ENCODE results near the gene UNC80.

The UNC80 gene

DNA sequence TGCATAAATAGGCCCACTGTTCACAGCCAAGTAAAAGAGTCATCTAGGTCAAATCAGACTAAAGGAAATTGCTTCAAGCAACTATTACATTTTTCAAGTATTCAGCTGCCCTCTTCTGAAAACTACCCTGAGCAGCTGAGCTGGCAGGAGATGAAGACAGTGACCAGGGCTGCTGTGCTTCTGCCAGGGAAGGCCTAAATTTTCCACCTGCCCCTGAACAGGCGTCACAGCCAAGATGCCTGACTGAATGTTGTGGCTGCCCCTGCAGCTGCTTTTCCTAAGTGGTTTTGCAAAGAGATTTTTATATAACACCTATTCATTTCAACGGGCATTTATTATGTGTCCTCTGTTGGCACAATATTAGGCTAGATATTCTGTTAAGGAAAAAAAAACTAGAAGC, 134.1 kb downstream of the UNC80 start:
- no peak for DNase-seq
- CTCF ChIA-PET = no interaction called here
- Histone ChIP-seq H3K9me3 (ENCODE audit: control extremely low read depth in 1 of 5, control insufficient read depth in 4 of 5, insufficient read depth in 2 of 5, low read depth in 1 of 5, low read length in 4 of 5) (no peaks in the 10 kb centered on the region), H3K27me3 (replicated peaks in 2 of 5; ENCODE audit: control insufficient read depth in 4 of 5, insufficient read depth in 5 of 5, low read length in 4 of 5) (no peaks in the 10 kb centered on the region), H3K27ac (ENCODE audit: insufficient read depth in 1 of 2, low read depth in 1 of 2, low read length in 2 of 2, poor library complexity in 1 of 2, severe bottlenecking in 2 of 2) (no peak overlapping the region), H3K4me3 (ENCODE audit: control insufficient read depth in 1 of 7, extremely low read depth in 1 of 7, insufficient read depth in 4 of 7, low read depth in 2 of 7, low read length in 6 of 7) (no peak overlapping the region), H3K4me1 (ENCODE audit: control extremely low read depth in 1 of 4, control insufficient read depth in 4 of 4, insufficient read depth in 4 of 4, low read length in 3 of 4) (no peaks in the 10 kb centered on the region), H3K36me3 (ENCODE audit: control insufficient read depth in 4 of 4, insufficient read depth in 4 of 4, low read length in 3 of 4) (no peaks in the 10 kb centered on the region)
- POLR2A ChIA-PET = no interaction called here
- no CpG with 5 or more reads among the region's 2 CpGs for WGBS (ENCODE audit: insufficient coverage)

- H3K4me3 ChIP-seq (ENCODE audit: control insufficient read depth in 1 of 7, extremely low read depth in 1 of 7, insufficient read depth in 4 of 7, low read depth in 2 of 7, low read length in 6 of 7) = no peak overlapping the region
- no peak overlapping the region for H3K27ac ChIP-seq (ENCODE audit: insufficient read depth in 1 of 2, low read depth in 1 of 2, low read length in 2 of 2, poor library complexity in 1 of 2, severe bottlenecking in 2 of 2)
- H3K36me3 ChIP-seq (ENCODE audit: control insufficient read depth in 4 of 4, insufficient read depth in 4 of 4, low read length in 3 of 4) = no peaks in the 10 kb centered on the region
- no peaks in the 10 kb centered on the region for H3K27me3 ChIP-seq (replicated peaks in 2 of 5; ENCODE audit: control insufficient read depth in 4 of 5, insufficient read depth in 5 of 5, low read length in 4 of 5)
- ChIA-PET POLR2A (no interaction called here), CTCF (interaction anchor here (1.4 kb wide), 1 partner anchor 12 kb away, joined by 4 read pairs; no protein-coding TSS in a partner anchor)
- no peaks in the 10 kb centered on the region for H3K9me3 ChIP-seq (ENCODE audit: control extremely low read depth in 1 of 5, control insufficient read depth in 4 of 5, insufficient read depth in 2 of 5, low read depth in 1 of 5, low read length in 4 of 5)
- H3K4me1 ChIP-seq (ENCODE audit: control extremely low read depth in 1 of 4, control insufficient read depth in 4 of 4, insufficient read depth in 4 of 4, low read length in 3 of 4) = no peaks in the 10 kb centered on the region
- DNase-seq = no peak
These were observed 136.1 kb downstream of the UNC80 start for GRCh38 chr2:209907746-209908145.

- DNase-seq = no peak
- no peaks in the 10 kb centered on the region for H3K9me3 ChIP-seq (ENCODE audit: control extremely low read depth in 1 of 5, control insufficient read depth in 4 of 5, insufficient read depth in 2 of 5, low read depth in 1 of 5, low read length in 4 of 5)
- H3K27me3 ChIP-seq (replicated peaks in 2 of 5; ENCODE audit: control insufficient read depth in 4 of 5, insufficient read depth in 5 of 5, low read length in 4 of 5) = peaks cover 0 to 3% (median 0%) of the 10 kb centered on the region in 5 experiments
- H3K4me3 ChIP-seq (ENCODE audit: control insufficient read depth in 1 of 7, extremely low read depth in 1 of 7, insufficient read depth in 4 of 7, low read depth in 2 of 7, low read length in 6 of 7) = no peak overlapping the region
- H3K27ac ChIP-seq (ENCODE audit: insufficient read depth in 1 of 2, low read depth in 1 of 2, low read length in 2 of 2, poor library complexity in 1 of 2, severe bottlenecking in 2 of 2) = no peak overlapping the region
- H3K4me1 ChIP-seq (ENCODE audit: control extremely low read depth in 1 of 4, control insufficient read depth in 4 of 4, insufficient read depth in 4 of 4, low read length in 3 of 4) = no peaks in the 10 kb centered on the region
- ChIA-PET POLR2A (no interaction called here), CTCF (interaction anchor here (1.4 kb wide), 1 partner anchor 12 kb away, joined by 4 read pairs; no protein-coding TSS in a partner anchor)
- WGBS (ENCODE audit: insufficient coverage) = 100% methylated on average over 1 of the region's 1 CpG
- no peaks in the 10 kb centered on the region for H3K36me3 ChIP-seq (ENCODE audit: control insufficient read depth in 4 of 4, insufficient read depth in 4 of 4, low read length in 3 of 4)
These were observed 136.9 kb downstream of the UNC80 start for GRCh38 chr2:209908511-209908910.

- Histone ChIP-seq H3K36me3 (ENCODE audit: control insufficient read depth in 4 of 4, insufficient read depth in 4 of 4, low read length in 3 of 4) (no peaks in the 10 kb centered on the region), H3K4me1 (ENCODE audit: control extremely low read depth in 1 of 4, control insufficient read depth in 4 of 4, insufficient read depth in 4 of 4, low read length in 3 of 4) (no peaks in the 10 kb centered on the region), H3K4me3 (ENCODE audit: control insufficient read depth in 1 of 7, extremely low read depth in 1 of 7, insufficient read depth in 4 of 7, low read depth in 2 of 7, low read length in 6 of 7) (no peak overlapping the region), H3K27me3 (replicated peaks in 2 of 5; ENCODE audit: control insufficient read depth in 4 of 5, insufficient read depth in 5 of 5, low read length in 4 of 5) (peaks cover 0 to 3% (median 0%) of the 10 kb centered on the region in 5 experiments), H3K9me3 (ENCODE audit: control extremely low read depth in 1 of 5, control insufficient read depth in 4 of 5, insufficient read depth in 2 of 5, low read depth in 1 of 5, low read length in 4 of 5) (no peaks in the 10 kb centered on the region), H3K27ac (ENCODE audit: insufficient read depth in 1 of 2, low read depth in 1 of 2, low read length in 2 of 2, poor library complexity in 1 of 2, severe bottlenecking in 2 of 2) (no peak overlapping the region)
- CTCF ChIA-PET = no interaction called here
- no CpG with 5 or more reads among the region's 4 CpGs for WGBS (ENCODE audit: insufficient coverage)
- POLR2A ChIA-PET = no interaction called here
- no peak for DNase-seq
These were observed 139.9 kb downstream of the UNC80 start for GRCh38 chr2:209911486-209911885.

DNA sequence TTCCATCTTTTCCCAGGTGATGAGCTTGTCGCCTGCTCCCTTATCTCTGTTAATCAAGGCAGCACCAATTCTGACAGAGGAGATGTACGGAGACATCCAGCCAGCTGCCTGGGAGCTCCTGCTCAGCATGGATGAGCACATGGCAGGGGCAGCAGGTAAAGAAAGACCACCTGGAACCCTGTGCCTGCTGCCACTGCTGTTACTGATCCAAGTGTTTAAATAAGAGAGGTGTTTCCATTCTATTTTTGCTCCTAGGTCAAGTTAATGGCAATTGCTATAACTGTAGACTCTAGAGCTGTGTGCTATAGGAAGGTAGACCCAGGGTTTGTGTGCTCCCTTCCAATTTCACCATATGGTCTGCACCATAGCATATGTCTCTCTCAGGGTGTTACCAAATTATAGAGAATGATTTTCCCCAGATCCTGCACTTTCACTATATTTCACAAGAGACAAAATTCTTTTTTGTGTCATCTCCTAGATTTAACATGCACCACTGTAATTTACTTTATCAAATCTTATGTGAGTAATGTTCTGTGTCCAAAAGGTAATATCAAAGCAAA, 142.2 kb downstream of the UNC80 start:
- no peak overlapping the region for H3K27ac ChIP-seq (ENCODE audit: insufficient read depth in 1 of 2, low read depth in 1 of 2, low read length in 2 of 2, poor library complexity in 1 of 2, severe bottlenecking in 2 of 2)
- ChIA-PET CTCF (no interaction called here), POLR2A (no interaction called here)
- no peaks in the 10 kb centered on the region for H3K4me1 ChIP-seq (ENCODE audit: control extremely low read depth in 1 of 4, control insufficient read depth in 4 of 4, insufficient read depth in 4 of 4, low read length in 3 of 4)
- peaks cover 0 to 3% (median 2%) of the 10 kb centered on the region in 5 experiments for H3K27me3 ChIP-seq (replicated peaks in 2 of 5; ENCODE audit: control insufficient read depth in 4 of 5, insufficient read depth in 5 of 5, low read length in 4 of 5)
- H3K9me3 ChIP-seq (ENCODE audit: control extremely low read depth in 1 of 5, control insufficient read depth in 4 of 5, insufficient read depth in 2 of 5, low read depth in 1 of 5, low read length in 4 of 5) = no peaks in the 10 kb centered on the region
- DNase-seq = no peak
- WGBS (ENCODE audit: insufficient coverage) = 100% methylated on average over 2 of the region's 2 CpGs
- no peaks in the 10 kb centered on the region for H3K36me3 ChIP-seq (ENCODE audit: control insufficient read depth in 4 of 4, insufficient read depth in 4 of 4, low read length in 3 of 4)
- no peak overlapping the region for H3K4me3 ChIP-seq (ENCODE audit: control insufficient read depth in 1 of 7, extremely low read depth in 1 of 7, insufficient read depth in 4 of 7, low read depth in 2 of 7, low read length in 6 of 7)

DNA sequence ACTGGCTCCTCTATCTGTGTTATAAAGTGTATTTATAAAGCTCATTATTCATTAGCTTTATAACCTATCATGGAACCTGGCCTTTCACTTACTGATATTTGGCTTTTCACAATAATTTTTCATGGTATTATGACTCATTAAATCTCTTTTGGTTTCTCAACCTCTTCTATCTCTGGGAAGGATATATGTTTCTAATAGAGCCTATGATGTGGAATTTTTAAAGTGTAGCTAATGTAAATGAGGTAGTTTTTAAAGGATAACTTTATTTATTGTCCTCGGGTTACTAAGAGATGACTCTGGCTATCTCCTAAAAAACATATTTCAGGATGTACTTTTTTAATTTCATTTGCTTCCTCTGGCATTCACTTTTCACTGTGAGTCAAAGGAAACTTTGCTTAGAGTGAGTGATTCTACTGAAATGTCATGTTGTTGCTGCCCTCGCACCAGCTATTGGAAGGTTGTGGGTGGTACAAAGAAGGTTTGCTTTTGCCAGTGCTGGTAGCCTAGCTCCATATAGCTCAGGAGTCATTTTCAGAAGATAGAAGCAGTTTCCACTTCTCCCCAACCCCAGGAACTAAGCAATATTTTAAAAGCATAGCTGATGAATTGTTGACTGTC, 145.6 kb downstream of the UNC80 start:
- Histone ChIP-seq H3K4me3 (ENCODE audit: control insufficient read depth in 1 of 7, extremely low read depth in 1 of 7, insufficient read depth in 4 of 7, low read depth in 2 of 7, low read length in 6 of 7) (no peak overlapping the region), H3K36me3 (ENCODE audit: control insufficient read depth in 4 of 4, insufficient read depth in 4 of 4, low read length in 3 of 4) (no peaks in the 10 kb centered on the region), H3K27ac (ENCODE audit: insufficient read depth in 1 of 2, low read depth in 1 of 2, low read length in 2 of 2, poor library complexity in 1 of 2, severe bottlenecking in 2 of 2) (no peak overlapping the region), H3K9me3 (ENCODE audit: control extremely low read depth in 1 of 5, control insufficient read depth in 4 of 5, insufficient read depth in 2 of 5, low read depth in 1 of 5, low read length in 4 of 5) (no peaks in the 10 kb centered on the region), H3K4me1 (ENCODE audit: control extremely low read depth in 1 of 4, control insufficient read depth in 4 of 4, insufficient read depth in 4 of 4, low read length in 3 of 4) (no peaks in the 10 kb centered on the region), H3K27me3 (replicated peaks in 2 of 5; ENCODE audit: control insufficient read depth in 4 of 5, insufficient read depth in 5 of 5, low read length in 4 of 5) (peaks cover 0 to 10% (median 2%) of the 10 kb centered on the region in 5 experiments)
- ChIA-PET CTCF (no interaction called here), POLR2A (no interaction called here)
- no CpG with 5 or more reads among the region's 2 CpGs for WGBS (ENCODE audit: insufficient coverage)
- DNase-seq = no peak

DNA sequence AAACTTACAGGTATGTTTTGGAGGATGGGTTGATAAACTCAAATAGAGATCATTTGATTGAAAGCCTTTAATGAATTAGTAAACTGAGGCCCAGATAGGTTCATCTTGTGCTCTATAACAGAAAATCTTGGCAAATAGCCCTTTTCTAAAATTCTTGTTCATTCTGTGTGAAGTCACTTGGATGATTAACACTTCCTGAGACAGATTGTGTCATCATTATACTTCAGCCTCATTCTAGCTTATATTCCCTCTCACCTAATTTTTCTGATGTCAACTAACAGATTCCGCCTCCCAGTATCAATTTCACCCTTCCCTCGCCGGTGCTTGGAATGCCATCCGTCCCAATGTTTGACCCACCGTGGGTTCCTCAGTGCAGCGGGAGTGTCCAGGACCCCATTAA, 146.6 kb downstream of the UNC80 start:
- Histone ChIP-seq H3K4me1 (ENCODE audit: control extremely low read depth in 1 of 4, control insufficient read depth in 4 of 4, insufficient read depth in 4 of 4, low read length in 3 of 4) (no peaks in the 10 kb centered on the region), H3K36me3 (ENCODE audit: control insufficient read depth in 4 of 4, insufficient read depth in 4 of 4, low read length in 3 of 4) (no peaks in the 10 kb centered on the region), H3K27ac (ENCODE audit: insufficient read depth in 1 of 2, low read depth in 1 of 2, low read length in 2 of 2, poor library complexity in 1 of 2, severe bottlenecking in 2 of 2) (no peak overlapping the region), H3K4me3 (ENCODE audit: control insufficient read depth in 1 of 7, extremely low read depth in 1 of 7, insufficient read depth in 4 of 7, low read depth in 2 of 7, low read length in 6 of 7) (no peak overlapping the region), H3K9me3 (ENCODE audit: control extremely low read depth in 1 of 5, control insufficient read depth in 4 of 5, insufficient read depth in 2 of 5, low read depth in 1 of 5, low read length in 4 of 5) (no peaks in the 10 kb centered on the region), H3K27me3 (replicated peaks in 2 of 5; ENCODE audit: control insufficient read depth in 4 of 5, insufficient read depth in 5 of 5, low read length in 4 of 5) (peaks cover 0 to 10% (median 0%) of the 10 kb centered on the region in 5 experiments)
- DNase-seq = no peak
- ChIA-PET POLR2A (no interaction called here), CTCF (no interaction called here)
- 100% methylated on average over 5 of the region's 6 CpGs for WGBS (ENCODE audit: insufficient coverage)

Data from common myeloid progenitor, CD34-positive (primary cell).